ENCODE results near the gene FGD5.

- TF ChIP-seq POLR2A (IDR thresholded peaks at IDR 0.05), result no peak
- no peak for TF ChIP-seq EP300 (IDR thresholded peaks at IDR 0.05)
- TF ChIP-seq CTCF (IDR thresholded peaks at IDR 0.05), result no peak
- TF ChIP-seq POLR2AphosphoS5 (IDR thresholded peaks at IDR 0.05), result no peak
Observed at GRCh38 chr3:14844386-14845170, 25.8 kb downstream of the FGD5 start.

Data from stomach (tissue), 4 donors.